CD14-positive monocyte (primary cell): ENCODE data around the gene ANKRD40. TPM values are rescaled to one million over a fixed set of nuclear protein-coding genes. Genes with fewer than 3 reads are reported as not detected.

Experiments
- DNase-seq, 3 donors: peaks; one replicate each; pipeline ENCODE4 v3.0.0-alpha.2; 2011 to 2022
- H2AFZ ChIP-seq: 2 replicates; pipeline ENCODE4 v1.6.0; 2012; ENCODE audit warnings: mild to moderate bottlenecking, low read depth, low read length, inconsistent platforms; ENCODE audit not compliant: insufficient read depth, poor library complexity, severe bottlenecking
- H3K27ac ChIP-seq, 2 donors: 1 replicate in 1 of 2; 2 replicates in 1 of 2; pipeline ENCODE4 v1.5.1; 2012 to 2013; ENCODE audit warnings: low read length in 2 of 2, control low read depth in 1 of 2, inconsistent platforms in 1 of 2, low read depth in 1 of 2, mild to moderate bottlenecking in 1 of 2
- H3K27me3 ChIP-seq, 2 donors: one replicate each; pipeline versions ENCODE4 v1.6.0 to v1.6.1; 2011 to 2013; ENCODE audit warnings: low read length in 2 of 2; ENCODE audit not compliant: control insufficient read depth in 2 of 2, insufficient read depth in 2 of 2
- H3K36me3 ChIP-seq, 2 donors: replicated peaks in 1 of 2; 1 replicate in 1 of 2; 2 replicates in 1 of 2; pipeline versions ENCODE4 v1.5.1 to v1.6.1; 2012 to 2013; ENCODE audit warnings: low read length in 2 of 2, control low read depth in 1 of 2, inconsistent platforms in 1 of 2, mild to moderate bottlenecking in 1 of 2; ENCODE audit not compliant: insufficient read depth in 2 of 2, control insufficient read depth in 1 of 2
- H3K4me1 ChIP-seq, 2 donors: 1 replicate in 1 of 2; 2 replicates in 1 of 2; pipeline versions ENCODE4 v1.5.1 to v1.6.1; 2012 to 2013; ENCODE audit warnings: low read length in 2 of 2, control low read depth in 1 of 2, inconsistent platforms in 1 of 2, mild to moderate bottlenecking in 1 of 2, moderate library complexity in 1 of 2; ENCODE audit not compliant: insufficient read depth in 2 of 2, control insufficient read depth in 1 of 2
- H3K4me2 ChIP-seq: replicated peaks from 2 replicates; pipeline ENCODE3; 2012; ENCODE audit warnings: low read length, moderate library complexity, mild to moderate bottlenecking; ENCODE audit not compliant: poor library complexity, severe bottlenecking; ENCODE audit errors: extremely low read depth
- H3K4me3 ChIP-seq, 3 experiments: fragments of 200-600 bp in 1 of 3; sonication (generic) in 1 of 3; replicated peaks in 1 of 3; 1 replicate in 2 of 3; 2 replicates in 1 of 3; pipeline ENCODE4 v1.5.1; 2011 to 2013; ENCODE audit warnings: low read length in 3 of 3, mild to moderate bottlenecking in 3 of 3, control low read depth in 2 of 3, low read depth in 2 of 3, inconsistent platforms in 1 of 3, moderate library complexity in 1 of 3
- H3K79me2 ChIP-seq: 2 replicates; pipeline ENCODE4 v1.6.0; 2012; ENCODE audit warnings: mild to moderate bottlenecking, control low read depth, inconsistent platforms, low read length, moderate library complexity; ENCODE audit not compliant: insufficient read depth
- H3K9ac ChIP-seq: 2 replicates; pipeline ENCODE4 v1.6.0; 2017; ENCODE audit warnings: low read length, mild to moderate bottlenecking; ENCODE audit not compliant: insufficient read depth, poor library complexity, severe bottlenecking
- H3K9me3 ChIP-seq, 2 donors: replicated peaks in 1 of 2; 1 replicate in 1 of 2; 2 replicates in 1 of 2; pipeline versions ENCODE4 v1.5.1 to v1.6.1; 2012 to 2013; ENCODE audit warnings: low read length in 2 of 2, control low read depth in 1 of 2; ENCODE audit not compliant: control insufficient read depth in 1 of 2, insufficient read depth in 1 of 2
- H4K20me1 ChIP-seq: 2 replicates; pipeline ENCODE4 v1.6.0; 2012; ENCODE audit warnings: mild to moderate bottlenecking, low read length, control low read depth, moderate library complexity; ENCODE audit not compliant: insufficient read depth
- H3K27ac Mint-ChIP-seq, 7 donors: one replicate each; pipeline ENCODE4 v1.8.0; 2020; ENCODE audit warnings: mild to moderate bottlenecking in 7 of 7, mixed read lengths in 7 of 7, moderate library complexity in 6 of 7, inconsistent platforms in 2 of 7
- H3K27me3 Mint-ChIP-seq, 3 donors: one replicate each; pipeline ENCODE4 v1.8.0; 2021 to 2022; ENCODE audit warnings: low read depth in 3 of 3, mild to moderate bottlenecking in 3 of 3, mixed read lengths in 3 of 3, moderate library complexity in 3 of 3, inconsistent platforms in 1 of 3
- H3K36me3 Mint-ChIP-seq, 2 donors: one replicate each; pipeline ENCODE4 v1.8.0; 2020; ENCODE audit warnings: mixed read lengths in 2 of 2, inconsistent platforms in 1 of 2, mild to moderate bottlenecking in 1 of 2
- H3K4me1 Mint-ChIP-seq: one replicate; pipeline ENCODE4 v1.8.0; 2020; ENCODE audit warnings: mild to moderate bottlenecking, mixed read lengths
- H3K4me3 Mint-ChIP-seq, 2 donors: one replicate each; pipeline ENCODE4 v1.8.0; 2020; ENCODE audit warnings: mild to moderate bottlenecking in 2 of 2, mixed read lengths in 2 of 2, moderate library complexity in 1 of 2
- H3K9me3 Mint-ChIP-seq, 7 donors: one replicate each; pipeline ENCODE4 v1.8.0; 2020 to 2022; ENCODE audit warnings: mixed read lengths in 7 of 7, mild to moderate bottlenecking in 6 of 7, moderate library complexity in 6 of 7, inconsistent platforms in 2 of 7
- WGBS: methylation state at CpG from one replicate; pipeline ENCODE4 v1.1.5; 2013; ENCODE audit warnings: missing lambda C conversion rate; ENCODE audit not compliant: insufficient coverage; 5-methylcytosine and 5-hydroxymethylcytosine counted together
- intact Hi-C, 2 donors: fragments of 100-400 bp; cut with micrococcal nuclease; formaldehyde crosslinking; loops; one replicate each; pipeline versions ENCODE4 v1.15.0 to v1.15.1; 2023
- polyA plus RNA-seq, 3 donors: library from polyadenylated mRNA; depleted of rRNA in 1 of 3; unstranded in 2 of 3; stranded (reverse) in 1 of 3; fragments of 300-500 nt in 2 of 3; fragments of >200 nt in 1 of 3; fragmentation: Illumina TruSeq in 2 of 3; gene quantifications; 1 replicate in 2 of 3; 2 replicates in 1 of 3; pipeline ENCODE4 v1.2.3, GENCODE V29; 2012 to 2021
- TF ChIP-seq, protein P1 (sequence below): fragments of 200-600 bp; IDR thresholded peaks from one replicate; pipeline ENCODE4 v1.8.0; 2022; ENCODE audit warnings: antibody characterized with exemption, mild to moderate bottlenecking

The ANKRD40 gene
- polyA plus RNA-seq, 3 donors = 3.4 to 21.8 (median 3.4) TPM

DNA sequence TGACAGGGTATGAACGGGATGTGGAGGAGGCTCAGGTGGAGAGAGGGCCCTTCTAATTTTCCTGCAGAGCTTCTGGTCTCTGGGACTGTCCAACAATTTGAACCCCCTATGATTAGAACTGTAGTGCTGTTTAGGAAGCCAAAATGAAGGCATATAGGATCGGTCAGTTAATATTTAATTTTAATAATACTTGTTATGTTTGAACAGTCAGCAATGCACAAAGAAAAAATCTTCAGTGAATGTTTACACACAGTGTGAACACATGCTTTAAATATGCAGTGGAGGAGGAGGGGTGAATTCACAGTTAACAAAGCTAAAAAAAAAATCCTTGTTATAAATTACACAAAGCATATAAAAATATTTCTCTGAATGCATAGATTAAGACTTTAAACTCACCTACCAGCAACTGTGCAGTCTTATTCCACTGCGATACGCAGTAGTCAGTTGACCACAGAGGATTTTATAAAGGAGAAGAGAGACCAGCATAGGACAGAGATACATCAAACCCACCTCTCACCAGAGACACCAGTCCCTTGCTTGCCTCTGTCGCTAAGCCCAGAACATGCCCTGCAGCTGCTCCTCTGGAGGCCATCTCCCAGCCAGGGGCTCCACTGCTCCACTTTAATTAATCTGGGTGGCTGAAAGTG lies 14.6 kb downstream of the ANKRD40 start:
- H3K79me2 ChIP-seq = no peaks in the 10 kb centered on the region
- peaks cover 2% of the 10 kb centered on the region for H3K4me1 Mint-ChIP-seq
- TF ChIP-seq, protein P1, sequence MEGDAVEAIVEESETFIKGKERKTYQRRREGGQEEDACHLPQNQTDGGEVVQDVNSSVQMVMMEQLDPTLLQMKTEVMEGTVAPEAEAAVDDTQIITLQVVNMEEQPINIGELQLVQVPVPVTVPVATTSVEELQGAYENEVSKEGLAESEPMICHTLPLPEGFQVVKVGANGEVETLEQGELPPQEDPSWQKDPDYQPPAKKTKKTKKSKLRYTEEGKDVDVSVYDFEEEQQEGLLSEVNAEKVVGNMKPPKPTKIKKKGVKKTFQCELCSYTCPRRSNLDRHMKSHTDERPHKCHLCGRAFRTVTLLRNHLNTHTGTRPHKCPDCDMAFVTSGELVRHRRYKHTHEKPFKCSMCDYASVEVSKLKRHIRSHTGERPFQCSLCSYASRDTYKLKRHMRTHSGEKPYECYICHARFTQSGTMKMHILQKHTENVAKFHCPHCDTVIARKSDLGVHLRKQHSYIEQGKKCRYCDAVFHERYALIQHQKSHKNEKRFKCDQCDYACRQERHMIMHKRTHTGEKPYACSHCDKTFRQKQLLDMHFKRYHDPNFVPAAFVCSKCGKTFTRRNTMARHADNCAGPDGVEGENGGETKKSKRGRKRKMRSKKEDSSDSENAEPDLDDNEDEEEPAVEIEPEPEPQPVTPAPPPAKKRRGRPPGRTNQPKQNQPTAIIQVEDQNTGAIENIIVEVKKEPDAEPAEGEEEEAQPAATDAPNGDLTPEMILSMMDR = no peak
- peaks cover 23% of the 10 kb centered on the region for H4K20me1 ChIP-seq
- H2AFZ ChIP-seq = no peak overlapping the region
- DNase-seq = no peak
- no peaks in the 10 kb centered on the region for H3K27me3 Mint-ChIP-seq
- 100% methylated on average over 1 of the region's 5 CpGs for WGBS
- no peaks in the 10 kb centered on the region for H3K9me3 ChIP-seq
- H3K4me1 ChIP-seq = no peaks in the 10 kb centered on the region
- no peak overlapping the region for H3K27ac Mint-ChIP-seq
- H3K36me3 ChIP-seq = peaks cover 53 to 69% of the 10 kb centered on the region in 2 donors
- no peak overlapping the region for H3K4me3 Mint-ChIP-seq
- H3K9me3 Mint-ChIP-seq = no peaks in the 10 kb centered on the region
- no peak overlapping the region for H3K4me2 ChIP-seq
- H3K36me3 Mint-ChIP-seq = peaks cover 50 to 59% of the 10 kb centered on the region in 2 donors
- no peak overlapping the region for H3K27ac ChIP-seq
- H3K27me3 ChIP-seq = no peaks in the 10 kb centered on the region
- H3K9ac ChIP-seq = no peak overlapping the region
- no peak overlapping the region for H3K4me3 ChIP-seq
- intact Hi-C loops = no loop called here

DNA sequence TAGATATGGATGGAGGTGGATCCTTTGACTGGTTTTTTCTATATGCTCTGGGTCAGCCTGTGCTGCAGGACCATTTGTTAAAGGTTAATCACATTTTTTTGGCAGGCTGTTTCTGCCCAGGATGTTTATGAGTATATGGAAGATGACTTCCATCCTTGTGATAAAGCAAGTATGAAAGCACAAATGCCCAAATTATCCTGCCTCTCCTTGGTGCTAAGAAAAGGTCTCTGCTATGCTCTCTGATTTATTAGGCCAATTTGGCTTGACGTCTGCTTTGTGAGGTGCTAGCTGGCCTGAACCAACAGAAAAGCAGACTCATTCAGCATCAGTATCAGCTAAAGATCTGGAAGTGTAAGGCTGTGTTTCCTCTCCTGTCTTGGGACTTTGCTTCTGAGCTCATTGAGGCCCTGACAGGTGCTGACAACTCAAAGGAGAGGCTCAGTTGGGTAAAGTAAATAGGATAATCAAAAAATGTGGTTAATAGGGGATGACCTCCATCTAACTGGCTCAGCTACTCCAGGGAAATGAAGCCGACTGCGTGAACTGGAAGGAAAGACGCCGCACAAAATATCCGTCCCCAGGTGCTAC lies 15.2 kb downstream of the ANKRD40 start:
- no peak for DNase-seq
- no peak overlapping the region for H2AFZ ChIP-seq
- no peak overlapping the region for H3K4me2 ChIP-seq
- Mint-ChIP-seq H3K4me3 (no peak overlapping the region), H3K9me3 (no peaks in the 10 kb centered on the region), H3K4me1 (no peaks in the 10 kb centered on the region), H3K27me3 (peaks cover 0 to 1% (median 0%) of the 10 kb centered on the region in 3 donors), H3K36me3 (peaks cover 45 to 54% of the 10 kb centered on the region in 2 donors), H3K27ac (no peak overlapping the region)
- no peaks in the 10 kb centered on the region for H3K27me3 ChIP-seq
- H3K9ac ChIP-seq = no peak overlapping the region
- intact Hi-C loops = no loop called here
- H3K4me1 ChIP-seq = no peaks in the 10 kb centered on the region
- H3K4me3 ChIP-seq = no peak overlapping the region
- TF ChIP-seq, protein P1 = no peak
- H3K79me2 ChIP-seq = no peaks in the 10 kb centered on the region
- 96% methylated on average over 4 of the region's 6 CpGs for WGBS
- H3K36me3 ChIP-seq = peaks cover 47 to 63% of the 10 kb centered on the region in 2 donors
- H4K20me1 ChIP-seq = peaks cover 20% of the 10 kb centered on the region
- H3K27ac ChIP-seq = no peak overlapping the region
- no peaks in the 10 kb centered on the region for H3K9me3 ChIP-seq
